ENCODE results near the gene TPT1.
"Not testable (repeated sequence)": the region's sequence is repeated elsewhere in the genome, so short reads cannot be mapped to it uniquely, and the experiment has no call there.

TPT1 gene

DNA sequence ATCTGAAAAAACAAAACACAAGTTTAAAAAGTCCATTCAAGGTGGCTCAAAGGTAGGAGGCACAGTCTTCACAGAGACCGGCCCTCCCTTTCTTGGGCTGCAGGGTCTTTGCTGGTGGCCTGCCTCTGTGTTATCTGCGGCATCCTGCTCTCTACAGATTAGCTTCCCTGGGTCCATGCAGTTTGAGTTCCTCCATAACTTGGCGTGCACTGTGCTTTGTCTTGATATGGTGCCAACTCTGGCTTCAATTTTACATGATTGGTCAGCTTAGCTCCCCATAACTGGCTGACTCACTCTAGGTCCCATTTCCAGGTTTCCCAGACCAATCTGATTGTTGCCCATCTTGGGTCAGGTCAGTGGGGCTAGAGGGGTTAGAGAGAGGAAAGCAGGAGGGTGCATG, 41.8 kb downstream of the TPT1 start:
- DNase-seq = no peak

GRCh38 chr13:45298550-45298949, 42.4 kb downstream of the TPT1 start:
- not testable (repeated sequence) for DNase-seq

DNA sequence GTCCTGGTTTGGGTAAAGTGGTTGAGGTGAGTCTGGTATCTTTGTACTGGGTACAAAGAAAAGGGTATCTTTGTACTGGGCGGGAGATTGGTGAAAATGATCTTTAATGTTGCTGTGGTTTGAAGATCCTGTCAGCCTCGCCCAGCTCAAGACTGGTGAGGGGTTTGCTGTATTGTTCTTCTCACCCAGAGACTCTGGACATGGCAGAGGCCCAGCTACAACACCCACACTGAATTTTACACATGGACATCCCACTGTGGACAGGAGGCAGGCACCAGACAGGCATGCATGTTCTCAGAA, 42.8 kb downstream of the TPT1 start:
- no peak for DNase-seq

- DNase-seq = no peak
Measured at GRCh38 chr13:45297456-45298205, 43.4 kb downstream of the TPT1 start.

DNA sequence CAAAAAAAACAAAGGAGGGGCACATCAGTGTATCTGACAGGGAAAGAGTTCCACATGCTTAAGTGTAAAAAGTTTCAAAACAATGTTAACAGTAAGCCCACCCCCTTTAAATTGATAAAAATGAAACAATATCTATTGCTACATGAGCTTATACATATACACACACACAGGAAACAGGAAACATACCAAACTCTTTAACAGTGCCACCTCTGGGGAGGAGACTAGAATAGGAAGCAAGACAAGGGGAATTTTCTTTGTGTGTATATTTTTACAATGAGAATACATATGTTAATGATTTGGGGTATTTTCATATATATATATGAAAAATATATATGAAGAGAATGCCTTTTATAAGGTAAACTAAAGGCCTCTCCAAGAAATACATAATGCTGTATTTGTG, 44.7 kb downstream of the TPT1 start:
- no peak for DNase-seq

- no peak for DNase-seq
Measured at GRCh38 chr13:45295536-45295935, 45.4 kb downstream of the TPT1 start.

DNA sequence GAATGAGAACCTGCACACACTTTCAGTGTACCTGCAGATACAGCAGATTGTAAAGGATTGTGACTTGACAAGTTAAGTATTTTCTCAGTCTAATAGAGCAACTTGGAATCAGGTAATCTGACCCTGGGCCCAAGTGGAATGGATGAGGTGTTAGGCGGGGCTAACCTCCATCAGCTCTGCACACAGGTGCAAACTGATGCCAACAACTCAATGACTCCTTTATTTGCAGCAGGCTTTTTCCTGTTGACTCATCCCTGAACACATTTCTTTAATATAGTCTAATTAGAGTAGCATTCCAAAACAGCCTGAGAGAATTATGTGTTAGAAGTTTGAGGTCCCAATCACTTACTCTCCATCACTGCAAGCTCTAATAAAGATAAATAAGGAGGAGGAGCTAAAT, 48.8 kb downstream of the TPT1 start:
- no peak for DNase-seq

- no peak for DNase-seq
Measured at GRCh38 chr13:45289936-45290563, 50.9 kb downstream of the TPT1 start.
